ENCODE results near the gene LHCGR.

Gene LHCGR

GRCh38 chr2:48755473-48755872 is at the start of gene LHCGR:
TSS of gene LHCGR (minus strand) at chr2:48755724. CDS start at chr2:48755671, 53 bp downstream.
- DNase-seq: no peak

- DNase-seq: no peak
Observed at GRCh38 chr2:48799601-48800000, 44.1 kb upstream of the LHCGR start.

GRCh38 chr2:48795065-48795464 is 39.5 kb upstream of the LHCGR start:
- no peak for DNase-seq

- DNase-seq: no peak
Observed at GRCh38 chr2:48793671-48794070, 38.1 kb upstream of the LHCGR start.

GRCh38 chr2:48792030-48792429 is 36.5 kb upstream of the LHCGR start:
- DNase-seq: no peak

GRCh38 chr2:48790407-48791170 is 35.1 kb upstream of the LHCGR start:
- DNase-seq: no peak

GRCh38 chr2:48787580-48787979 is 32.1 kb upstream of the LHCGR start:
- no peak for DNase-seq

GRCh38 chr2:48781366-48781765 is 25.8 kb upstream of the LHCGR start:
- no peak for DNase-seq

- no peak for DNase-seq
Observed at GRCh38 chr2:48779019-48779716, 23.6 kb upstream of the LHCGR start.

- no peak for DNase-seq
Observed at GRCh38 chr2:48774251-48774650, 18.7 kb upstream of the LHCGR start.

GRCh38 chr2:48771241-48772014 is 15.9 kb upstream of the LHCGR start:
- DNase-seq: no peak

- DNase-seq: no peak
Observed at GRCh38 chr2:48770181-48770580, 14.7 kb upstream of the LHCGR start.

GRCh38 chr2:48768669-48769068 is 13.1 kb upstream of the LHCGR start:
- DNase-seq: no peak

GRCh38 chr2:48767330-48767729 is 11.8 kb upstream of the LHCGR start:
- DNase-seq: no peak

- DNase-seq: no peak
Observed at GRCh38 chr2:48760826-48761225, 5.3 kb upstream of the LHCGR start.

GRCh38 chr2:48759682-48760081 is 4.2 kb upstream of the LHCGR start:
- DNase-seq: no peak

- no peak for DNase-seq
Observed at GRCh38 chr2:48756289-48756688, 765 bp upstream of the LHCGR start.

GRCh38 chr2:48754874-48755273 is 650 bp downstream of the LHCGR start:
- DNase-seq: no peak

GRCh38 chr2:48753228-48753627 is 2.3 kb downstream of the LHCGR start:
- no peak for DNase-seq

GRCh38 chr2:48750128-48750739 is 5.3 kb downstream of the LHCGR start:
- no peak for DNase-seq

GRCh38 chr2:48749291-48750127 is 6.0 kb downstream of the LHCGR start:
- no peak for DNase-seq

GRCh38 chr2:48747319-48747718 is 8.2 kb downstream of the LHCGR start:
- DNase-seq: no peak

Data from amniotic stem cell (primary cell).